Ovary (tissue), 9 donors: ENCODE results near the gene PMPCB. TPM values are rescaled to one million over a fixed set of nuclear protein-coding genes. Genes with fewer than 3 reads are reported as not detected.

Source experiments
- DNase-seq, 5 donors: peaks; one replicate each; pipeline ENCODE4 v3.0.0-alpha.2; 2019 to 2020
- H3K27ac ChIP-seq, 2 donors: fragments of 200-600 bp; one replicate each; pipeline versions ENCODE4 v1.5.1 to v1.8.0; 2019 to 2022
- H3K27me3 ChIP-seq: fragments of 200-600 bp; one replicate; pipeline ENCODE4 v1.8.0; 2022
- H3K36me3 ChIP-seq: fragments of 200-600 bp; sonication (generic); one replicate; pipeline ENCODE4 v1.5.1; 2019
- H3K4me1 ChIP-seq: one replicate; pipeline ENCODE4 v1.8.1; 2013; ENCODE audit warnings: mild to moderate bottlenecking, moderate library complexity; ENCODE audit not compliant: insufficient read depth
- H3K4me3 ChIP-seq: fragments of 200-600 bp; sonication (generic); one replicate; pipeline ENCODE4 v1.5.1; 2017
- H3K9me3 ChIP-seq, 2 donors: fragments of 200-600 bp in 1 of 2; sonication (generic) in 1 of 2; one replicate each; pipeline versions ENCODE4 v1.5.1 to v1.8.1; 2013 to 2019; ENCODE audit warnings: mild to moderate bottlenecking in 1 of 2, moderate library complexity in 1 of 2
- EP300 ChIP-seq: sonication (generic); formaldehyde crosslinking; IDR thresholded peaks from one replicate; pipeline ENCODE4 v1.6.1; 2017; ENCODE audit warnings: antibody characterized with exemption
- POLR2A ChIP-seq: fragments of 450-650 bp; IDR thresholded peaks from one replicate; pipeline ENCODE4 v1.6.1; 2017; ENCODE audit warnings: antibody characterized with exemption, mild to moderate bottlenecking, moderate library complexity
- WGBS, 3 donors: extraction: QIAGEN DNeasy Blood & Tissue Kit in 1 of 3; methylation state at CpG; one replicate each; pipeline versions ENCODE4 v1.1.5 to v1.1.7; 2013 to 2017; 5-methylcytosine and 5-hydroxymethylcytosine counted together
- intact Hi-C, 4 donors: fragments of 100-400 bp; cut with DNase I; formaldehyde crosslinking; loops; one replicate each; pipeline versions ENCODE4 v1.11.0 to v1.15.1; 2022 to 2023
- polyA plus RNA-seq, 2 donors: library from polyadenylated mRNA; stranded (reverse); fragments of 200-250 nt in 1 of 2; fragments of 350-450 nt in 1 of 2; fragmentation: Illumina TruSeq in 1 of 2; extraction: RNeasy Lipid Tissue Mini Kit (QIAGEN cat#74804) in 1 of 2; gene quantifications; one replicate each; pipeline ENCODE4 v1.2.3, GENCODE V29; 2013 to 2014
- total RNA-seq, 7 donors: library from RNA; depleted of rRNA in 2 of 7; stranded (reverse); fragments of >200 nt in 2 of 7; fragmentation: NEBNext Ultra II Directional in 3 of 7; extraction: Animal tissue kit (Norgen Biotek cat#: 25700) in 3 of 7; gene quantifications; one replicate each; pipeline versions ENCODE4 v1.1.0 to v1.2.4, GENCODE V29; 2016 to 2023
- TF ChIP-seq, protein P1 (sequence below), 3 donors: fragments of 450-650 bp in 2 of 3; fragments of 200-600 bp in 1 of 3; IDR thresholded peaks; one replicate each; pipeline versions ENCODE4 v1.5.1 to v1.8.0; 2016 to 2022; ENCODE audit warnings: antibody characterized with exemption in 3 of 3, mild to moderate bottlenecking in 1 of 3
- donor health status: DM: no; HTN: no; CAD: no; lungs with moderate emphysema.
- donor health status: DM: no; HTN: no; CAD: no.
- donor health status: Bipolar disorder and iron deficiency.
- donor health status: DM: yes; HTN: yes; CAD: no.
- donor health status: DM: no; HTN: no; CAD: no.
- donor health status: DM: yes; HTN: yes; CAD: no.

PMPCB gene
- total and polyA plus RNA-seq, 9 donors, result 41.2 to 87.0 (median 63.4) TPM

DNA sequence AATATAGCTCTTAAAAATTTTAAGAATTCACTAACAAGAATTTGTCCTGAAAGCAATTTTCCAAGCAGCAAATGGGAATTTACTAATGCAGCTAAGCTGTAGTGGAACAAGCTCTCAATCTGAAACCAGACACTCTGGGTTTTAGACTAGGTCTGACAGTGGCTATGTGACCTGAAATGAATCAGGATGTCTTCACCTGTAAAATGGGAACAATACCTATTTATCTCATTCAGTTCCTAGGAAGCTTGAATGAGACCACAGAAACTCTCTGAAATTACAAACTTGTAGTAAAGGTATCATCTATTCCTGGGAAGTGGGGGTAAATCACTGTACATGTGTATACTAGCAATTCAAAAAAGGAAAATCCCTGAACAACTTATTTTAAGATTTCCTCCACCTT, 46.1 kb downstream of the PMPCB start:
- Histone ChIP-seq H3K9me3 (no peaks in the 10 kb centered on the region), H3K4me1 (no peaks in the 10 kb centered on the region), H3K36me3 (no peaks in the 10 kb centered on the region), H3K27me3 (no peaks in the 10 kb centered on the region), H3K4me3 (no peak overlapping the region), H3K27ac (peak overlapping the region in 1 of 2 donors; percentile 75)
- no peak for DNase-seq
- intact Hi-C loops, result no loop called here
- TF ChIP-seq, protein P1, sequence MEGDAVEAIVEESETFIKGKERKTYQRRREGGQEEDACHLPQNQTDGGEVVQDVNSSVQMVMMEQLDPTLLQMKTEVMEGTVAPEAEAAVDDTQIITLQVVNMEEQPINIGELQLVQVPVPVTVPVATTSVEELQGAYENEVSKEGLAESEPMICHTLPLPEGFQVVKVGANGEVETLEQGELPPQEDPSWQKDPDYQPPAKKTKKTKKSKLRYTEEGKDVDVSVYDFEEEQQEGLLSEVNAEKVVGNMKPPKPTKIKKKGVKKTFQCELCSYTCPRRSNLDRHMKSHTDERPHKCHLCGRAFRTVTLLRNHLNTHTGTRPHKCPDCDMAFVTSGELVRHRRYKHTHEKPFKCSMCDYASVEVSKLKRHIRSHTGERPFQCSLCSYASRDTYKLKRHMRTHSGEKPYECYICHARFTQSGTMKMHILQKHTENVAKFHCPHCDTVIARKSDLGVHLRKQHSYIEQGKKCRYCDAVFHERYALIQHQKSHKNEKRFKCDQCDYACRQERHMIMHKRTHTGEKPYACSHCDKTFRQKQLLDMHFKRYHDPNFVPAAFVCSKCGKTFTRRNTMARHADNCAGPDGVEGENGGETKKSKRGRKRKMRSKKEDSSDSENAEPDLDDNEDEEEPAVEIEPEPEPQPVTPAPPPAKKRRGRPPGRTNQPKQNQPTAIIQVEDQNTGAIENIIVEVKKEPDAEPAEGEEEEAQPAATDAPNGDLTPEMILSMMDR (IDR thresholded peaks at IDR 0.05), result no peak
- TF ChIP-seq EP300, result no peak
- TF ChIP-seq POLR2A, result no peak

DNA sequence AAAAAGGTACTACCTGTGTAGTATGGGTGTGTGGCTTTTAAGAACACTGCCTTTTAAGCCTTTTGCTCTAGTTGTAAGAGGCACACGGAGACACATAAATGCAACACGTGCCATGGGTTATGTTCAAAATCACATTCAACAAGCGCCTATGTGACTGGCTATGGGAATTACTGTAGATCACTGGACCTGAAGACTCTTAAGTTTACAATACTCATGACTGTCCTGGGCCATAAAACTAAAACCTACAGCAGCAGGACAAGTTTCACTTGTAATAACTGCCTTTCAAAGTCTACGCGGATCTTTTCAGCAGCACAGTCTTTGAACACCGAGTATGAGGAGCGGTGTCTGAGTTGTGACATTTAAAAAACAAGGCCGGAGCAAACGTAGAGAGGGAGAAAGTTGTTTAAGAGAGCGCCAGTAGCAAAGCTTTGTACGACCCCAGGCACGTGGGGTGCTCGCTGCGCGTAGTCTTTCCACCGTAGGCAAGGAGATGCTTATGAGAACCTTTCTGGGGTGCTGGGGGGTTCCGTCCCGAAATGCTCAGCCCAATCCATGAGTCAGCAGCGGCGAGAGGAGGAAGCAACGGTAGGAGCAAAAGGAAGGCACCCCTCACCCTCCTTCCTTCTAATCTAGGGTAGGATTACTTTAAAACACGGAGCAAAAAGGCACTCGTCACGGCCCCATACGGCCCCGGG, 46.7 kb downstream of the PMPCB start:
- no peak for TF ChIP-seq POLR2A
- TF ChIP-seq, protein P1 (IDR thresholded peaks at IDR 0.05), result no peak
- no peak for TF ChIP-seq EP300

DNA sequence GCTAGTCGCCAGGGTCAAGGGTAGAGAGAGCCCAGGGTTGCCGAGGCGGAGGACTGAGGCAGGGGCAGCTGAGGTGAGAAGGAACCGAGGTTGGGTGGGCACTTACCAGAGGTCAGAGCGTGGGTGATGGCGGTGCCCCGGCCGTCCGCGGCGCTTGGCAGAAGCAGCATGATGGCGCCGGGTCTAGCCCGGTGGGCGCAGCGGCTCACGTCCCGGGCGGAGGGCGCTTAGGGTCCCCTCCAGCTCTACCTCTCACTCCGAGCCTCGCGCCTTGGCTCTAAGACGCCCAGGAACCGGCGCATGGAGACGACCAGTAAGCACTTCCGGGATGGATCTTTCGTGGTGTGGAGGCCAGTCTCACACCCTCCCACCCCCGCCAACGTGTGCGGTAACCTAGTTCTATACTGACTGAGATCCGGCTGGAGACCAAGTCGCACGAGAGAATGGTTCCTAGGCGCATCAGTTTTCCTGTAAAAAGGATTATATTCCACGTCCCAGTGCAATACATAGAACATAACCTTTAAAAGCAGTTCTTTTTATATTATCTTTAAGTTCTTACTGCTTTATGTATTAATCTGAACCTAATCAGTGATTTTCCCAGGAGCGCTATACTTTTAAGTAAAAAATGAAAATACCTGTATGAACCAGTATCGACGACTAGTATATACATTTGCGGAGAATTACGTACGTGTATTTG, 47.4 kb downstream of the PMPCB start, which contains the start of gene DNAJC2:
TSS of gene DNAJC2 (minus strand) at position 315 of the 697 bp plus-strand sequence. CDS start at position 170, 145 bp downstream.
- peak within 1 kb of the TSS; percentile 82 for H3K4me3 ChIP-seq
- no peaks in the 10 kb centered on the region for H3K36me3 ChIP-seq
- no peaks in the 10 kb centered on the region for H3K9me3 ChIP-seq
- H3K4me1 ChIP-seq, result no peaks in the 10 kb centered on the region
- WGBS, 3 donors, result 6 to 8% (median 7%) methylated on average over 43 of the region's 43 CpGs
- peak within 1 kb of the TSS; percentile 75 to 85 for H3K27ac ChIP-seq
- TF ChIP-seq POLR2A (peak; percentile 62), EP300 (no peak)
- TF ChIP-seq, protein P1 (IDR thresholded peaks at IDR 0.05), result no peak
- DNase-seq, result peak; percentile 84 to 88 (median 86)
- H3K27me3 ChIP-seq, result no peaks in the 10 kb centered on the region
- intact Hi-C loops, result no loop called here

More for the DNA sequence above, 46.7 kb downstream of the PMPCB start:
- 1% methylated on average over 26 of the region's 26 CpGs for WGBS, 3 donors
- peak overlapping the region; percentile 82 for H3K4me3 ChIP-seq
- peak overlapping the region; percentile 75 to 85 for H3K27ac ChIP-seq
- H3K9me3 ChIP-seq, result no peaks in the 10 kb centered on the region
- intact Hi-C loops, result no loop called here
- H3K4me1 ChIP-seq, result no peaks in the 10 kb centered on the region
- peak in 1 of 5 donors; percentile 21 for DNase-seq
- no peaks in the 10 kb centered on the region for H3K27me3 ChIP-seq
- no peaks in the 10 kb centered on the region for H3K36me3 ChIP-seq

DNA sequence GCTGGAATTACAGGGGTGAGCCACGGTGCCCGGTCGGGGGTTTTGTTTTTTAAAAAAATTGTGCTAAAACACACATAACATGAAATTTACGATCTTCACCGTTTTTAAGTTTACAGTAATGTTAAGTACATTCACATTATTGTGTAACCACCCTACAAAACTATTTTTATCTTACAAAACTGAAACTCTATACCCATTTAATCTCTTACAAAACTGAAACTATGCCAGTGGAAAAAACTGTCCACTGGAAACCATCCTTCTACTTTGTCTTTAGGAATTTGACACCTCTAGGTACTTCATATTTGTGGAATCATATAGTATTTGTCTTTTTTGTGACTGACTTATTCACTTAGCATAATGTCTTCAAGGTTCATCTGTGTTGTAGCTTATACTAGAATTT, 49.2 kb downstream of the PMPCB start:
- H3K4me1 ChIP-seq, result peaks cover 3% of the 10 kb centered on the region
- 88 to 93% (median 89%) methylated on average over 5 of the region's 5 CpGs for WGBS, 3 donors
- DNase-seq, result no peak
- TF ChIP-seq EP300, result no peak
- no peak for TF ChIP-seq POLR2A
- TF ChIP-seq, protein P1 (IDR thresholded peaks at IDR 0.05), result no peak
- intact Hi-C loops, result no loop called here
- no peaks in the 10 kb centered on the region for H3K9me3 ChIP-seq
- H3K36me3 ChIP-seq, result no peaks in the 10 kb centered on the region
- H3K27ac ChIP-seq, result no peak overlapping the region
- no peaks in the 10 kb centered on the region for H3K27me3 ChIP-seq
- no peak overlapping the region for H3K4me3 ChIP-seq
